Stimulated activated naive CD4-positive, alpha-beta T cell treated with Interleukin-2 at 50 U/mL for 16 hours (primary cell): ENCODE data around the gene GDF10.

Experiments used
- DNase-seq: peaks from one replicate; lab custom pipeline; 2025; lab: John Stamatoyannopoulos, UW

The GDF10 gene

DNA sequence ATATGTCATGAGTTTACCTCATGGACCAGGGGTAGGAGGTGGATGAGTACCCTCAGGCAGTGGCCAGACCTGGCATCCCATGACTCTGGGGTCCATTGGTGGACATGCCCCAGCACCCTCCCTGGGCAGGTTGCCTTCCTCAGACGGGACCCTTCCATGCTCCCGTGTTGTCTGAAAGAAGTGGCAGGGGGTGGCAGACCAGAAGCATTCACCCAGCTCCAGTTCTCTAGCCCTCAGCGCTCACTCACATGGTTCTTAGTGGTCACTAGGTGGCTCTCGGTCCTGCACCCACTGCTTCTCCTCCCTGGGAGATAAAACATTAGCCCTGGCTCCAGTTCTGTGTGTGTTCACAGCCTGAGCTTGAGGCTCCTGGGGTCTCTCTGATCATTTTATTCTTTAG lies 54.2 kb downstream of the GDF10 start:
- DNase-seq = no peak

DNA sequence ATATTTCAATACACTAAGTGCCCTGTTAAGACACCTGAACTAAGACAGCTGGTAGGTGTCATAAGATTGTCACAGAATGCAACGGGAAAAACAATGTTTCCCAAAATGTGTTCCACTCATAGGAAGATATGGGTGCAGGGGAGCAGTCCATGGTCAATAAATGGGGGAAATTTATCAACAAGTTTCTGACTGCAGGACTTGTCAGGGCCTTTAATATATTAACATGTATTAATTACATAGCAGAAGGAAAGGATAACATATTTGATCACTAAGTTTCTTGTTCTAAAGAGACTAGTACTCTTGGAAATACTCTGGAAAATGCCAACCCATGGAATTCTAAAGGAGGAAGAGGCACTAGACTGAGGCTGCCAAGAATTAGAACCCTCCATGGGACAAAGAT lies 54.9 kb downstream of the GDF10 start:
- DNase-seq = no peak

DNA sequence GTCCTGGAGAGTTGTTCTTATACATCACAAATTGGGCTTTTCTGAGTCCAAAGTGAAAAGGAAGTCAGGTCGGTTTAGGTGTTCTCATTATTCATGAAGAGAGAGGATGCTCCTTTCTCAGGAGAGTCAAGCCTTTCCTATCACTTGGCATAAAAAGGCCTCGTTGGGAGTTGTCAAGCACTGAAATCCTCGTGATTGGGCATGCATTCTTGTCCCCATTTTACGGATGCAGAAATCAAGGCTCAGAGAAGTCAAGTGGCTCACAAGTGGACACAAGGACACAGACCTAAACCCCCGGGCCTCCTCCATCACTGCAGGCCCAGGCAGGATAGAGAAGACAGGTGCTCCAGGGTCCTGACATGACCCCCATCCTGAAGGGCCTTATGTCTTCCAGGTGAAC lies 56.7 kb downstream of the GDF10 start:
- DNase-seq = no peak

DNA sequence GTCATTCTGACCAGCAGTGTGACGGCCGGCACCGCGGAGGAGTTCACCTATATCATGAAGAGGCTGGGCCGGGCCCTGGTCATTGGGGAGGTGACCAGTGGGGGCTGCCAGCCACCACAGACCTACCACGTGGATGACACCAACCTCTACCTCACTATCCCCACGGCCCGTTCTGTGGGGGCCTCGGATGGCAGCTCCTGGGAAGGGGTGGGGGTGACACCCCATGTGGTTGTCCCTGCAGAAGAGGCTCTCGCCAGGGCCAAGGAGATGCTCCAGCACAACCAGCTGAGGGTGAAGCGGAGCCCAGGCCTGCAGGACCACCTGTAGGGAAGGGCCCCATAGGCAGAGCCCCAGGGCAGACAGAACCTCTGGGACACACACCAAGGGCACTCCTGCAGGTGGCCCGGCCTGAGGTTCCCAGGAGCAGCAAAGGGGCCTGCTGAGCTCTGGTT lies 57.2 kb downstream of the GDF10 start:
- DNase-seq = no peak

DNA sequence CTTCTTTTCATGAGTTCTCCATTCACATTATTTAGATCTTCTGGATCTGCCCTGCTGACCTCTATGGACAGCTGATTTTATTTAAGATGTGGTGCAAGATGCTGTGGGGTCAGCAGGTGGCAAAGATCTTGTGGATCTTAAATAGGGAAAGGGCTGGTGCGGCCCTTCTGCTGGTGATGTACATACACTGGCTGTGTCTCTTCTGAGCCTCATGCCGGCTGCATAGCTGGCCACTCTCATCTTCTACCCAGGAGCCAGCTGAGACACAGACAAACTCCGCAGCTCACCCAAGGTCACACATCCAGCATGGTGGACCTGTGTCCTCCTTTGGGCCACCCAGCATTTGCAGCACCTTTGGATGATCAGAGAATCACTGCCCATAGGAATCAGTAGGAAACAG lies 57.9 kb downstream of the GDF10 start:
- no peak for DNase-seq

DNA sequence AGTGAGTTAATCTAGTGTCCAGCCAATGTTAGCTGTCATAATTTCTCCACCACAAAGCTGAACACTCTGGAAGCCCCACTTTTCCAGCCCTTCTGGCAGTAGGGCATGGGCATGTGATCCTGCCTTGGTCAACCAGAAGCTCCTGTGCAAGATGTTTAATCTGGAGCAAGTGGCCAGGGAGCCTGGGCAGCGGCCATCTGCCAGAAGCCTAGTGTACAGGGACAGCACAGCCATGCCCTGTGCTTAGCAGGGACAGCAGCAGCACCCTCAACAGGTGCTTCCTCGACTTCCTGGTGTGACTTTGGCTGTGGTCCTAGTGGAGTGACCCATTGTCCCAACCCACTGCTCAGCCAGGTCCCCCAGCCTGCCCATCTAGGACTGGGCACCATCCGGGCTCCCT lies 58.5 kb downstream of the GDF10 start:
- no peak for DNase-seq

DNA sequence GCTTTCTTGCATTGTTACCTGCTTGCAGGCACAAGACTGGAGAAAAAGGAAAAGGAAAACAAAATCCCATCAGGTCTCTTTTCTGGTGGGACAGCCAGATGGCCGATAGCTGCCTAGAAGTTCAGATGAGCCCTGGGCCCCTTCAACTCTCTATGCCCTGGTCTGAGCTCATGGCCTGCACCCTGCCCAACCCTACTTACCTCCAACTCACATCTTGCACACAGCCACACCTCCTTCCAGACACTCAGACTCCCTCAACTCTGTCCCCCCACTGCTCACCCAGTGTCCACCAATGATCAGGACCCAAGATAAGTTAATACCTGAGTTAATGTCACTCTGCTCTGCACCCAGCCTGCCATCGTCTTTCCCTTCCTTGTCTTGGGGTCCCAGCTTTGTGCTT lies 59.1 kb downstream of the GDF10 start:
- DNase-seq = no peak

DNA sequence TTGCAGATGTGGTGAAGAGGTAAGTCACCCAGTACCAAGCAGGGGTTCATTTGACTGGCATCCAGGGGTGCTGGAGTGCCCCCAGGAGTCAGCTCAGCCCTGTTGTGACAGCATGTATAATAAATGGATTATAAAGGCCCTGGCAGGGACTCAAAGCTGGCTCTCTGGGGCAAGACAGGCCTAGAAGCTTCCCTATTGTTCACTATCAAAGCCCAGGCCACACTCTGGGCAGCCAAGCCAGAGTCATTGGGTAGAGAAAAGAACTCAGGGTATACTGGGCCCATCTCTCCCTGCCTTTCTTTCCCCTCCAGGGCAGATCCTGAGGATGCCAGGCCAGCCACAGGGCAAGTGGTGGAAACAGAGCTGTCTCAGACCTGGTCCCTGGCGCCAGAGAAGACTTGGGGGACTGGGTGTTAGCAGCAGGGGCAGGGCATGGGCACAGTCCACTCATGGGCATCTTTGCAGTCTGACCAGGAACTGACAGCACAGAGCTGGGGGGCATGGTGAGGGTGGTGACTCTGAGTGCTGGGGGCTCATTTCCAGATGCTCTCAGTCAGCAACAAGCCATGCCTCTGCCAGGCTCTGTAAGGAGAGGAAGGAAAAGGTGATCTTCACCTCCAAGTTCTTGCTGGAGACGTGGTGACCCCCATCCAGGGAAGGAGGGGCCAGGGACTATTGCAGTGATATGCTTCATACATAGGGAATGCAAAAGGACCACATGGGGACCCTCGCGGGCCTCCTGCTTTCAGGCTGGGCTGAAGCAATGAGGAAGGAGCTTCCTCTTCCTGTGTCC lies 59.8 kb downstream of the GDF10 start:
- no peak for DNase-seq

DNA sequence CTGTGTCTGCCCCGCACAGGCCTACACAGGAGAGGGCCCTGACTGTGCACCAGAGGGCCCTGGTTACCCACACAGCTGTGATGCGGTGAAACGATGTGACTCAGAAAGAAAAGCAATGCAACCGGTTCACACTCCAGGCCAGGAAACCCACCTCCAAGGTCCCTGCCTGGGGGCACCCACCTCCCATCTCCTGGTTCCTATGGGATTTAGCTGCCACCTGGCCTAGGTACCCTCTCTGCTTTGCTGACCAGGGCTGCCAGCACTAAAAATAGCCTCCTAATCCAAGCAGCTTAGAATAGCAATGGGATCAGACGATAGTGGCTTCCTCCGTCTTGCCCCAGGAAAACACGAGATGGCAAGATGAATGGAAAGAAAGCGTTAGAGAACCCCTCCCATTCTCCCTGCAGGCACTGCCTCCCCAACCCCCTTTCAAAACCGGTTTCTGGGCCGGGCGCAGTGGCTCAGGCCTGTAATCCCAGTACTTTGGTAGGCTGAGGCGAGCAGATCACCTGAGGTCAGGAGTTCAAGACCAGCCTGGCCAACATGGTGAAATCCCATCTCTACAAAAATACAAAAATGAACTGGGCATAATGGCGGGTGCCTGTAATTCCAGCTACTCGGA lies 60.5 kb downstream of the GDF10 start:
- DNase-seq = no peak

DNA sequence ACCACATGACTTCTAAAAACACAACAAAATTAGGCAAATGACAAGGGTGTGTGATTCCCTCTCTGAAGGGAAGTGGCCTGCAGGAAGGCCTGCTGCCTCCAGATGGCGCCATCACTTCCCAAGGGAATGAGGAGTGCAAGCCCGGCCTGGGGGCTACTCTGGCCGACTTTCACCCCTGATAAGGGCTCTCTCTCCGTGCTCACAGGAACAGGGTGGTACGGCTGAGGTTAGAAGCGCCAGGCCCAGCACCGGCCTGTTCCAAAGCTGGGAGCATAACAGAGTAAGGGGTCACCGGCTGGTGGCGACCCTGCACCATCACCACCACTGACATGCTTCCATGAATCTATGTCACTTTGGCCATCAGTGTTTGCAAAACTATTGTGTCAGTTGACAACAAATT lies 61.3 kb downstream of the GDF10 start:
- no peak for DNase-seq

DNA sequence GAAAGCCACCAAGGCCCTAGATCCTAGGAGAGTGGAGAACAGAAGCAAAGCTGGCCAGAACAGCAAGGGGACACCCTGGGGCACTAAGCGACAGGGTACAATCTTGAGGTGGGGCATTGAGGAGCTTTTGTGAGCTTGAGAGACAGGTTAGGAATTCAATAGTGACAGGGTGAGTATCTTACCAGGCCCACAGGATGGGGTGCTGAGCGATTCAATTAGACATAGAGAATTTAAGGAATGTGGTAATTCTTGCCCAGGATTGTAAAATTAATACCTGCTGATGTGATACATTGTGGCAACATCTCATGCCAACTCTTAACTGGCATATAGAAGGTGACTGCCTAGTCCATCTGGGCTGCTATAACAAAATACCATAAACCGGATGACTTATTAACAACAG lies 62.2 kb downstream of the GDF10 start:
- DNase-seq = no peak
